K562 (cell line): ENCODE results near the gene CACNA1S. TPM values are rescaled to one million over a fixed set of nuclear protein-coding genes. Genes with fewer than 3 reads are reported as not detected.

Source experiments
- ATF6 ChIP-seq: sonication (generic); formaldehyde crosslinking; IDR thresholded peaks from 2 replicates; pipeline ENCODE4 v1.4.0; 2020; ENCODE audit warnings: mild to moderate bottlenecking, missing genetic modification reagents
- CEBPZ ChIP-seq: fragments of 150-350 bp; IDR thresholded peaks from 2 replicates; pipeline ENCODE4 v1.6.1; 2014; ENCODE audit warnings: low read depth, mild to moderate bottlenecking, low read length, borderline replicate concordance
- CHCHD3 ChIP-seq: fragments of 250-450 bp; sonication (Bioruptor Pico); IDR thresholded peaks from 2 replicates; pipeline ENCODE4 v2.1.2; 2022; ENCODE audit warnings: mild to moderate bottlenecking
- CREB5 ChIP-seq: fragments of 250-450 bp; sonication (Bioruptor Pico); IDR thresholded peaks from 2 replicates; pipeline ENCODE4 v1.5.0; 2020; ENCODE audit warnings: mild to moderate bottlenecking
- DIDO1 ChIP-seq: fragments of 450-650 bp; IDR thresholded peaks from 2 replicates; pipeline ENCODE4 v1.6.1; 2016; ENCODE audit warnings: low read depth, missing biosample characterization, missing genetic modification characterization
- ELF2 ChIP-seq: fragments of 250-450 bp; sonication (Bioruptor Pico); IDR thresholded peaks from 2 replicates; pipeline ENCODE4 v1.5.0; 2021; ENCODE audit warnings: mild to moderate bottlenecking
- ETS1 ChIP-seq: conservative IDR thresholded peaks from 2 replicates; pipeline ENCODE4 v1.6.1; 2011; ENCODE audit warnings: low read depth, mild to moderate bottlenecking, low read length; ENCODE audit not compliant: control insufficient read depth
- PHF20 ChIP-seq: fragments of 450-650 bp; IDR thresholded peaks from 2 replicates; pipeline ENCODE4 v1.6.1; 2018; ENCODE audit not compliant: partially characterized antibody
- RBM34 ChIP-seq: fragments of 200-400 bp; formaldehyde crosslinking; IDR thresholded peaks from 2 replicates; pipeline ENCODE4 v1.6.1; 2018; ENCODE audit warnings: low read length, borderline replicate concordance; ENCODE audit not compliant: insufficient read depth
- RCOR1 ChIP-seq, 2 experiments: IDR thresholded peaks; 2 replicates each; pipeline ENCODE4 v1.6.1; 2012; ENCODE audit warnings: low read depth in 2 of 2, low read length in 2 of 2, borderline replicate concordance in 1 of 2, improper control_type of control experiment in 1 of 2
- SIN3B ChIP-seq: fragments of 450-650 bp; IDR thresholded peaks from 2 replicates; pipeline ENCODE4 v1.6.1; 2017; ENCODE audit warnings: low read depth, mild to moderate bottlenecking, moderate library complexity
- SIRT6 ChIP-seq: IDR thresholded peaks from one replicate; pipeline ENCODE4 v1.6.1; 2012; ENCODE audit warnings: low read depth, mild to moderate bottlenecking, control low read depth, inconsistent platforms, low read length, moderate library complexity
- STAG1 ChIP-seq: sonication (generic); formaldehyde crosslinking; IDR thresholded peaks from 2 replicates; pipeline ENCODE4 v1.5.0; 2020; ENCODE audit warnings: missing genetic modification reagents, borderline replicate concordance
- ZBED1 ChIP-seq: IDR thresholded peaks from 2 replicates; pipeline ENCODE4 v1.6.1; 2014
- ZBTB34 ChIP-seq: fragments of 250-450 bp; sonication (Bioruptor Pico); IDR thresholded peaks from 2 replicates; pipeline ENCODE4 v1.8.0; 2021; ENCODE audit warnings: mild to moderate bottlenecking, moderate library complexity
- ZNF184 ChIP-seq: sonication (generic); formaldehyde crosslinking; IDR thresholded peaks from 2 replicates; pipeline ENCODE4 v1.5.0; 2020; ENCODE audit warnings: missing genetic modification reagents
- ZNF76 ChIP-seq: fragments of 250-450 bp; sonication (Bioruptor Pico); IDR thresholded peaks from 2 replicates; pipeline ENCODE4 v1.4.0; 2020; ENCODE audit warnings: mild to moderate bottlenecking, moderate library complexity, borderline replicate concordance
- polyA plus RNA-seq, 8 experiments: library from polyadenylated mRNA; depleted of rRNA in 4 of 8; stranded (reverse) in 5 of 8; unstranded in 3 of 8; fragments of >200 nt; fragmentation: Nextera tagmentation in 2 of 8; fragmentation: Illumina TruSeq in 1 of 8; extraction: Ambion mirVana in 2 of 8; extraction: Trizol in 1 of 8; gene quantifications; 2 replicates each; pipeline versions ENCODE4 v1.2.1 to v1.2.3, GENCODE V29; 2011 to 2014; ENCODE audit warnings: inconsistent platforms in 1 of 8, missing spikeins in 1 of 8
- total RNA-seq, 7 experiments: library from RNA; depleted of rRNA in 6 of 7; stranded (reverse); fragments of >200 nt in 6 of 7; fragmentation: Illumina TruSeq in 2 of 7; extraction: Trizol in 2 of 7; gene quantifications; 2 replicates each; pipeline versions ENCODE4 v1.2.1 to v1.2.3, GENCODE V29; 2011 to 2021; ENCODE audit warnings: low replicate concordance in 1 of 7

CACNA1S gene
- total and polyA plus RNA-seq, 9 of the 15 experiments (the other 6 are each of a cell fraction or from before 2014, with no cell fraction given) = not detected

- TF ChIP-seq ZBTB34 (CRISPR knock-in tag) = no peak
- TF ChIP-seq SIN3B = peak; percentile 9; the same call in 1 of the 2 replicates
- no peak for TF ChIP-seq ZNF76 (CRISPR knock-in tag)
- TF ChIP-seq SIRT6 = no peak
- peak; percentile 60; the same call in 1 of the 2 replicates for TF ChIP-seq ZBED1
- TF ChIP-seq ELF2 = peak; percentile 31; the same call in 1 of the 2 replicates
- no peak for TF ChIP-seq ETS1
- TF ChIP-seq CREB5 (CRISPR knock-in tag) = no peak
- TF ChIP-seq ATF6 (CRISPR knock-in tag) = peak; percentile 58; the same call in 1 of the 2 replicates
- no peak for TF ChIP-seq STAG1 (CRISPR knock-in tag)
- TF ChIP-seq ZNF184 (CRISPR knock-in tag) = no peak
- TF ChIP-seq PHF20 = no peak
- no peak for TF ChIP-seq RBM34
- peak in 1 of 2 experiments; percentile 59; a peak in 2 of 4 replicates for TF ChIP-seq RCOR1 (IDR thresholded peaks at IDR 0.05; ENCODE audit: borderline replicate concordance in 1 of 2, low read depth in 2 of 2, low read length in 2 of 2)
- no peak for TF ChIP-seq DIDO1 (tag)
- TF ChIP-seq CHCHD3 (CRISPR knock-in tag) = no peak
- TF ChIP-seq CEBPZ = no peak
Measured at GRCh38 chr1:201153474-201154388, 41.5 kb upstream of the CACNA1S start (continued).
